Mononuclear cell (primary cell): Measurements from ENCODE around the gene RCN1. TPM values are rescaled to one million over a fixed set of nuclear protein-coding genes. Genes with fewer than 3 reads are reported as not detected.
"Not testable (repeated sequence)": the region's sequence is repeated elsewhere in the genome, so short reads cannot be mapped to it uniquely, and the experiment has no call there.

Experiments used
- H3K27me3 ChIP-seq: 2 replicates; pipeline ENCODE4 v1.6.0; 2011; ENCODE audit warnings: low read length, control low read depth; ENCODE audit not compliant: insufficient read depth
- H3K4me1 ChIP-seq: 2 replicates; pipeline ENCODE4 v1.5.1; 2011; ENCODE audit warnings: mild to moderate bottlenecking, low read length, control low read depth; ENCODE audit not compliant: insufficient read depth
- H3K4me3 ChIP-seq: 2 replicates; pipeline ENCODE4 v1.5.1; 2011; ENCODE audit warnings: mild to moderate bottlenecking, low read length, moderate library complexity
- H3K9me3 ChIP-seq: 2 replicates; pipeline ENCODE4 v1.5.1; 2011; ENCODE audit warnings: low read depth, mild to moderate bottlenecking, control low read depth, low read length
- total RNA-seq: library from RNA; depleted of rRNA; stranded (reverse); fragments of >200 nt; gene quantifications from one replicate; pipeline ENCODE4 v1.2.3, GENCODE V29; 2012

The RCN1 gene
- total RNA-seq, 1 donor = 9.1 TPM

GRCh38 chr11:32113200-32113919 lies 22.5 kb downstream of the RCN1 start:
- H3K4me1 ChIP-seq = no peaks in the 10 kb centered on the region
- H3K27me3 ChIP-seq = peaks cover 3% of the 10 kb centered on the region
- no peaks in the 10 kb centered on the region for H3K9me3 ChIP-seq
- H3K4me3 ChIP-seq = no peak overlapping the region

DNA sequence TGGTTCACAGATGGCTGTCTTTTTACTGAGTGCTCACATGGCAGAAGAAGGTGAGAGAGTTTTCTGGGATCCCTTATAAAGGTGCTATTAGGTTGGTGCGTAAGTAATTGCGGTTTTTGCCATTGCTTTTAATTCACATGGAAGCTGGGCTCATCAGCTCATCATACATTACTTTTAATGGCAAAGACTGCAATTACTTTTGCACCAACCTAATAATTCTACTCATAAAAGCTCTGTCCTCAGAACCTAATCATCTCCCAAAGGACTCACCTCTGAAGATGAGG lies 23.0 kb downstream of the RCN1 start:
- Histone ChIP-seq H3K4me3 (no peak overlapping the region), H3K9me3 (no peaks in the 10 kb centered on the region)

DNA sequence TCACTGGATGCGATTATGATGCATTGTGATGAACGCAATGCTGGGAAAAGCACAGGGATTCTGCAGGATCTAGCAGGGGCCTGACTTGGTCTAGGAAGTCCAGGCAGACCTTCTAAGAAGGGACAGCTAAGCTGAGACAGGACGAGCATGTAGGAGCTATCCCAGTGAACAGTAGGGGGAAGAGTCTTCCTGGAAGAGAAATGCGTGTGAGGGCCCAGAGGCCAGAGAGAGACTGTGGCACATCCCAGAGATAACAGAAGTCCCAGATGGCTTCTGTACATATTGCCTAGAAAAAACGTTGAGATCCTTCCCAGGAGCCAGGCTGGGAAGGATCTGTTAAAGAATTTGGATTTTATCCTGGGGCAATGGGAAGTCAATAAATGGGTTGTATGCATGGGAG lies 24.6 kb downstream of the RCN1 start:
- Histone ChIP-seq H3K27me3 (peaks cover 3% of the 10 kb centered on the region), H3K4me1 (no peaks in the 10 kb centered on the region), H3K9me3 (no peaks in the 10 kb centered on the region), H3K4me3 (no peak overlapping the region)

More for the DNA sequence above, 23.0 kb downstream of the RCN1 start:
- Histone ChIP-seq H3K27me3 (peaks cover 3% of the 10 kb centered on the region), H3K4me1 (no peaks in the 10 kb centered on the region)

GRCh38 chr11:32116668-32117067 lies 25.8 kb downstream of the RCN1 start:
- H3K27me3 ChIP-seq = peaks cover 3% of the 10 kb centered on the region
- H3K4me1 ChIP-seq = no peaks in the 10 kb centered on the region
- H3K9me3 ChIP-seq = no peaks in the 10 kb centered on the region
- no peak overlapping the region for H3K4me3 ChIP-seq

GRCh38 chr11:32118025-32118974 lies 27.4 kb downstream of the RCN1 start:
- no peak overlapping the region for H3K4me3 ChIP-seq
- H3K4me1 ChIP-seq = no peaks in the 10 kb centered on the region
- H3K9me3 ChIP-seq = no peaks in the 10 kb centered on the region
- H3K27me3 ChIP-seq = no peaks in the 10 kb centered on the region

DNA sequence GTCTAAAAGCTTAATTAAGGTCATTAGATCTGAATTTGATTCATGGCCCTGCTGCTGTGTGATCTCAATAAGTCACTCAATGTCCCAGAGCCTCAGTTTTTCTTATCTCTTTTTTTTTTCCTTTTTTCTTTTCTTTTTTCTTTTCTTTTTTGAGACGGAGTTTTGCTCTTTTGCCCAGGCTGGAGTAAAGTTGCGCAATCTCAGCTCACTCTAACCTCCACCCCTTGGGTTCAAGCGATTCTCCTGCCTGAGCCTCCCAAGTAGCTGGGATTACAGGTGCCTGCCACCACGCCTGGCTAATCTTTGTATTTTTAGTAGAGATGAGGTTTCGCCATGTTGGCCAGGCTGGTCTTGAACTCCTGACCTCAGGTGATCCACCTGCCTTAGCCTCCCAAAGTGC lies 28.3 kb downstream of the RCN1 start:
- H3K4me3 ChIP-seq, H3K9me3 ChIP-seq, H3K4me1 ChIP-seq, H3K27me3 ChIP-seq: not testable (repeated sequence)

DNA sequence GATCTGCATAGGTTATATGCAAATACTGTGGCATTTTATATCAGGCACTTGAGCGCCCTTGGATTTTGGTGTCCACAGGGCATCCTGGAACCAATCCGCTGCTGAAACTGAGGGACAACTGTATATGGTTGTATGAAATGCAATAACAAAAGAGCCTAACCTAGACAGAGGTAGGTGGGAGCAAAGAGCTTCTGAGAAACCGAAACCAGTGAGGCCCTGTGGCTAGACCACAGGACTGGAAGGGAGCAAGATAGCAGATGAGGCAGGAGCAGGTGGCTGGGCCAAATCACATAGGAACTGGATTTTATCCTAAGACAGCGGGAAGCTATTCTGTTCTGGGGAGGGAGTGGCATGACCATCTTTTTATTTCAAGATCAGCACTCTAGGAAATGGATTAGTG lies 30.1 kb downstream of the RCN1 start:
- Histone ChIP-seq H3K27me3 (no peaks in the 10 kb centered on the region), H3K9me3 (no peaks in the 10 kb centered on the region), H3K4me1 (no peaks in the 10 kb centered on the region), H3K4me3 (no peak overlapping the region)

DNA sequence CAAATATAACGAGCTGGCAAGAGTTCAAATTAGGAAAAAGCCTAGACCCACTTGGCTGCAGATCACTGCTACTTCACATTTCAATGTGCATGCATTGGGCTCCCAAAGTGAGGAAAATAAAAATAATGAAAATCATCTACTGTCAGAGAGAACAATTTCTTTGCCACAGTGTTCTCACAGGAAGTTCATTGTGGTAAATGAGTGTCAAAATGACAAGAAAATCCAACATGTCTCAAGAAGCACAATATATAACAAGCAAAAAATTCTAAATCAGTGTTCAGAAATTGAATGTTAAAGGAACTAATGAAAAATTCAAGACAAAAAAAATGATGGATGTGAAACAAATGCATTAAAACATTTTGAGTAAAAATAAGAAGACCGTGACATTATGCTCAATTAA lies 31.3 kb downstream of the RCN1 start:
- Histone ChIP-seq H3K27me3 (no peaks in the 10 kb centered on the region), H3K9me3 (no peaks in the 10 kb centered on the region), H3K4me3 (no peak overlapping the region), H3K4me1 (no peaks in the 10 kb centered on the region)

GRCh38 chr11:32131321-32131720 lies 40.4 kb downstream of the RCN1 start:
- H3K4me3 ChIP-seq = no peak overlapping the region
- no peaks in the 10 kb centered on the region for H3K9me3 ChIP-seq
- H3K4me1 ChIP-seq = no peaks in the 10 kb centered on the region
- H3K27me3 ChIP-seq = peaks cover 13% of the 10 kb centered on the region

DNA sequence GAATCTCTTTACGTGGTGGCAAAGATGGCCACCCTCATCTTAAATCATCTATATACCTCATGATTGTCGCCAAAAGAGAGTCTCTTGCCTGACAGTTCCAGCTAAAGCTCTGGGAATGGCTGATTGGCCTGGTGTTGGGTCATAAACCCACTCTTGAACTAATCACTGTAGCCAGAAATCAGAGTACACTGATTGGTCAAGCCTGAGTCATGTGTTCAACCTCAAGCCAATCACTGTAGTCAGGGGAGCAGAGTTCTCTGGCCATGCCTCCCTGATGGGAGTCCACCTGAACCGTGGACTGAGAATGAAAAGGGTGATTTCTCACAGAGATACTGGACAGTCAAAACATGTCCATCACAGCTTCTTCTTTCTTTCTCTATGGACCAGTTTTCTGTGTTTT lies 45.8 kb downstream of the RCN1 start:
- Histone ChIP-seq H3K27me3 (no peaks in the 10 kb centered on the region), H3K4me1 (no peaks in the 10 kb centered on the region), H3K9me3 (no peaks in the 10 kb centered on the region), H3K4me3 (no peak overlapping the region)

GRCh38 chr11:32137263-32137662 lies 46.4 kb downstream of the RCN1 start:
- no peak overlapping the region for H3K4me3 ChIP-seq
- H3K9me3 ChIP-seq = no peaks in the 10 kb centered on the region
- H3K4me1 ChIP-seq = peaks cover under 1% of the 10 kb centered on the region
- H3K27me3 ChIP-seq = no peaks in the 10 kb centered on the region

DNA sequence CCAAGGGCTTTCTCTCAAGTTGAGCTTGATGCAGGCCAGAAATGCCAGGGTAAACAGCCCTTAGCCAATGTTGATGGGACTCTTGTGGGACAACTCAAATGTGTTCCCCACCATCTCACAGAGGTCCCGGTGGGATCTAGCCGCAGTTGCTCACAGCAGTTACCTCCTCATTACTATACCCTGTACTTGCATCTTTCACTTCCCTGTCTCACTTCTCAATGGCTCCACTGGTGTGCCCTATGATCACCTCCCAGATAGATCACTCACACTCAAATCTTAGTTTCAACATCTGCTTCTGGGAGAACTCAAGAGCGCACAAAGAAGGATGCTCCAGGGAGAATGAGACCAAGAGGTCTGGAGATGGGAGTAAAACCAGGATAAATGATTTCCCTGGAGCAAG lies 47.0 kb downstream of the RCN1 start:
- Histone ChIP-seq H3K9me3 (no peaks in the 10 kb centered on the region), H3K27me3 (no peaks in the 10 kb centered on the region), H3K4me3 (no peak overlapping the region), H3K4me1 (peaks cover 4% of the 10 kb centered on the region)

DNA sequence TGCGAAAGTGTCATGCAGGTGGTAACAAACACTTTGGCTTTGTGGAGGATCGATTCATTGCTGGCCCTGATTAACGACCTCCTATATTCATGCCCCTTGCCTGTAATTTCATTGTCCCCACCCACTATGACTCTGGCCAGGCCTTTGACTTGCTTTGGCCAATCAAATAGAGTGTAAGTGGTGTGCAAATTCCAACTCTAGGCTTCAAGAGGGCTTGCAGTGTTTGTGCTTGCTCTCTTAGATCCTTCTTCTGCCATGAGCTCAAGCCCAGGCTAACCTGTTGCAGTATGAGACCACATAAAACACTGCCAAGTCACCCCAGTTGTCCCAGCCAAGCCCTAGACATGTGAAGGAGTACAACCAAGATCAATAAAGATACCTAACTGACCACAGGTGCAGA lies 48.0 kb downstream of the RCN1 start:
- Histone ChIP-seq H3K4me1 (peaks cover 4% of the 10 kb centered on the region), H3K27me3 (no peaks in the 10 kb centered on the region), H3K4me3 (no peak overlapping the region), H3K9me3 (no peaks in the 10 kb centered on the region)

- Histone ChIP-seq H3K4me3 (no peak overlapping the region), H3K9me3 (no peaks in the 10 kb centered on the region), H3K4me1 (peaks cover 4% of the 10 kb centered on the region), H3K27me3 (no peaks in the 10 kb centered on the region)
These were observed 49.1 kb downstream of the RCN1 start for GRCh38 chr11:32139896-32140520.

DNA sequence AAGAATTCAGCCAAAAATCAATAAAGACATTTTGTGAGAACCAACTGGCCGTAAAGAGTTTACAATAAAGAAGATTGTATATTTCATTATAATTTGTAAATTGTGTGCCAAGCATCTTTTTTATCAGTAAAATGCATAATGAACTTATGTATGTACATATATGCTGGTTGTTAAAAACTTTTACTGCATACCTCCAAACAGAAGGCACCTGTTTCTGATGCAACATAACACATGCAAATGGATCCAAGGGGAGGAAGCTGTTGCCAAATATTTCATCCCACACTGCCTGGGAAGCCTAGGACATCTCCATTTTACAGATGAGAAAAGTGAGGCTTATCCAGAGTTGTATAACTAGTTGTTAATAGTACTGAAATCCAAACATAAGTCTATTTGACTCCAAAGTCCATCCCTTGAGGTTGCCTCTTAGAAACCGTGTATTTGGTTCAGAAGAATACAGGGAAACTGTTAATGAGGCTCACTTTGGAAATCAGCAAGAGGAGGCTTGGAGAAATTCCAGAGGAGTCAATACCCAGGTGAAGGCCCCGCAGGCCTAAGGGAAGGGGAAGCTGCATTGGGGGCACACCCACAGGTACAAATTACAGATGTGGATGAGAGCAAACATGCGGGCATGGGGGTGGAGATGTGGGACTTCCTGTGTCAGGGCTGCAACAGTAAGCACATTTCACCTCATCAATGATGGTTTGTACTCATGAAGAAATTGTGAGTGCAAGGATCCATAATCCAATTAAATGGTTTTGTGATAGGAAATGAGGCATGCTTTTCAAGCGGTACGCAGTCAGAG lies 51.1 kb downstream of the RCN1 start:
- no peaks in the 10 kb centered on the region for H3K27me3 ChIP-seq
- H3K4me3 ChIP-seq = no peak overlapping the region
- no peaks in the 10 kb centered on the region for H3K9me3 ChIP-seq
- H3K4me1 ChIP-seq = peaks cover 4% of the 10 kb centered on the region
